ENCODE results near the gene SEZ6L2. TPM values are rescaled to one million over a fixed set of nuclear protein-coding genes. Genes with fewer than 3 reads are reported as not detected.
"Not testable (repeated sequence)": the region's sequence is repeated elsewhere in the genome, so short reads cannot be mapped to it uniquely, and the experiment has no call there.

SEZ6L2 gene
- total RNA-seq, 1 donor from 2014 or later: not detected

- Mint-ChIP-seq H3K4me1 (no peaks in the 10 kb centered on the region), H3K9me3 (no peaks in the 10 kb centered on the region), H3K4me3 (no peak overlapping the region), H3K36me3 (ENCODE audit: low read depth) (no peaks in the 10 kb centered on the region), H3K27me3 (peaks cover 22% of the 10 kb centered on the region), H3K27ac (no peak overlapping the region)
- POLR2A ChIA-PET: no interaction called here
- intact Hi-C loops (cut with micrococcal nuclease): no loop called here
- DNase-seq (no peak), ATAC-seq (ENCODE audit: low read depth) (no peak)
- CTCF ChIA-PET: no interaction called here
- TF ChIP-seq CTCF (IDR thresholded peaks at IDR 0.05): no peak
Observed at GRCh38 chr16:29893553-29893952, 5.8 kb downstream of the SEZ6L2 start.

- Mint-ChIP-seq H3K27ac (no peak overlapping the region), H3K27me3 (peaks cover 12% of the 10 kb centered on the region), H3K4me3 (no peak overlapping the region), H3K36me3 (ENCODE audit: low read depth) (no peaks in the 10 kb centered on the region), H3K9me3 (no peaks in the 10 kb centered on the region), H3K4me1 (no peaks in the 10 kb centered on the region)
- POLR2A ChIA-PET: no interaction called here
- TF ChIP-seq CTCF (IDR thresholded peaks at IDR 0.05): no peak
- ATAC-seq (ENCODE audit: low read depth) (no peak), DNase-seq (no peak)
- intact Hi-C loops (cut with micrococcal nuclease): no loop called here
- CTCF ChIA-PET: no interaction called here
Observed at GRCh38 chr16:29892458-29892813, 6.9 kb downstream of the SEZ6L2 start.

DNA sequence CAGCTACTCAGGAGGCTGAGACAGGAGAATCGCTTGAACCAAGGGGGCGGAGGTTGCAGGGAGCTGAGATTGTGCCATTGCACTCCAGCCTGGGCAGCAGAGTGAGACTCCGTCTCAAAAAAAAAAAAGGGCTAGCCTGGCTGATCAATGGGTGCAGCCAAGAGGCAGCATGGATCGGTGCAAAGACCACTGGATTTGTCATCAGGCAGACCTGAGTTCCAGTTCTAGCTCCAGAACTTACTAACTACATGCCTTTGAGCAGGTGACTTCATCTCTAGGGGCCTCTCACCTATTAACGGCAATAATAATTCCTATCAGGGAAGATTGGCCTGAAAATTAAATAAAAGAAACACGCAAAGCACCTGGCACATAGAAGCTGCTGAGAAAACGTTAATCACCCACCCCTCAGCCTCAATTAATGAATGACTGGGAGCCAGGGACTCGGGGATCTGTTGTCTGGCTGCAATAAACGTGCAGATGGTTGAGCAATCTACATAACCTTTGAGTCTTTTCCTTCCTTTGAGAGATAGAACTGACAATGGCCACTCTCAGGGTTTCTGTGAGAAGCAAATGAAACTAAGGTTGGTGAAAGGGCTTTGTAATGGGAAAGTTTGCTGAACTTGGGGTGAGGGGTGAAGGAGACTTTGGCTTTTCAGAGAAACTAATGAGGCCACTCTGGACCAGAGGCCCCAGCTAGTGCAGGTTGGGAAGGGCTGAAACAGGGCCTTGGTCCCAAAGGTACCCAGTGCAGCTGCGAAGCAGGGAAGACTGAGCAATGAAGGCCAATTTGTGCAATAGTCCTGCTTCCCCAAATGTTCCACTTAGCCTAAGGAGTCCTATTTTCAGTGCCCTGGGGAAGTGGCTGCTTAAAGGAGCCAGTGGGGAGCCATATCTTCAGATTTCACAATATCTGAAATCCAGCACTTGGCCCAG, 7.6 kb downstream of the SEZ6L2 start:
- no peak for ATAC-seq (ENCODE audit: low read depth)
- TF ChIP-seq CTCF (IDR thresholded peaks at IDR 0.05): no peak
- intact Hi-C loops (cut with micrococcal nuclease): no loop called here
- DNase-seq: no peak
- POLR2A ChIA-PET: interaction anchor here (1.0 kb wide), 1 partner anchor 14 kb away, joined by 4 read pairs; no protein-coding TSS in a partner anchor
- Mint-ChIP-seq H3K4me3 (no peak overlapping the region), H3K27ac (no peak overlapping the region), H3K36me3 (ENCODE audit: low read depth) (no peaks in the 10 kb centered on the region), H3K4me1 (no peaks in the 10 kb centered on the region), H3K27me3 (peaks cover 9% of the 10 kb centered on the region), H3K9me3 (no peaks in the 10 kb centered on the region)
- CTCF ChIA-PET: no interaction called here

DNA sequence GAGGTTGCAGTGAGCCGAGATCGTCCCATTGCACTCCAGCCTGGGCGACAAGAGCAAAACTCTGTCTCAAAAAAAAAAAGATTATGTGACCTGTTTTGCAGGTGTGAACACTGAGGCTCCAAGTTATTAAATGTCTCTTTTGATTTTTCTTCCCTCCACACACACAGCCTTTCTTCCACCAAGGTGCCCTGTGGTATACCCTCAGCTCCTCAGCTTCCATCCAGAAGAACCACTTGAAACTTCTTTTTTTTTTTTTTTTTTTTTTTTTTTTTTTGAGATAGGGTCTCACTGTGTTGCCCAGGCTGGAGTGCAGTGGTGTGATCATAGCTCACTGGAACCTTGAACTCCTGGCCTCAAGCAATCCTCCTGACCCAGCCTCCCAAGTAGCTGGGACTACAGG, 10.0 kb downstream of the SEZ6L2 start:
- H3K27me3 Mint-ChIP-seq; DNase-seq; H3K9me3 Mint-ChIP-seq; intact Hi-C loops (cut with micrococcal nuclease); H3K27ac Mint-ChIP-seq; H3K4me3 Mint-ChIP-seq; H3K36me3 Mint-ChIP-seq (ENCODE audit: low read depth); ATAC-seq (ENCODE audit: low read depth); CTCF ChIA-PET; H3K4me1 Mint-ChIP-seq: not testable (repeated sequence)
- POLR2A ChIA-PET: interaction anchor here (1.4 kb wide), 1 partner anchor 12 kb away, joined by 3 read pairs; no protein-coding TSS in a partner anchor

- Mint-ChIP-seq H3K27me3 (peaks cover 16% of the 10 kb centered on the region), H3K4me3 (no peak overlapping the region), H3K9me3 (no peaks in the 10 kb centered on the region), H3K4me1 (no peaks in the 10 kb centered on the region), H3K27ac (no peak overlapping the region), H3K36me3 (ENCODE audit: low read depth) (no peaks in the 10 kb centered on the region)
- POLR2A ChIA-PET: no interaction called here
- CTCF ChIA-PET: no interaction called here
- intact Hi-C loops (cut with micrococcal nuclease): no loop called here
- ATAC-seq (ENCODE audit: low read depth) (no peak), DNase-seq (no peak)
- no peak for TF ChIP-seq CTCF (IDR thresholded peaks at IDR 0.05)
Observed at GRCh38 chr16:29883987-29884386, 15.4 kb downstream of the SEZ6L2 start.

Data from activated B cell treated with CpG ODN at 0.5 μM for 24 hours (primary cell).